Memory B cell (primary cell): ENCODE data around the gene CCS.
A peak's percentile ranks its signal among the peaks of the same experiment; 100 is the strongest.
"Not testable (repeated sequence)": the region's sequence is repeated elsewhere in the genome, so short reads cannot be mapped to it uniquely, and the experiment has no call there.

Experiments
- ATAC-seq: fragments of 150-1000 bp; cut with Tn5 transposase; 2 replicates; pipeline ENCODE4 v1.10.0; 2021; ENCODE audit warnings: low read depth, mild to moderate bottlenecking, moderate library complexity
- DNase-seq, 2 donors: peaks; one replicate each; pipeline ENCODE4 v3.0.0; 2022; ENCODE audit warnings: low spot score in 2 of 2
- H3K27ac Mint-ChIP-seq: one replicate; pipeline ENCODE4 v1.8.0; 2022; ENCODE audit warnings: mild to moderate bottlenecking, moderate library complexity, mixed read lengths
- H3K27me3 Mint-ChIP-seq: one replicate; pipeline ENCODE4 v1.8.0; 2022; ENCODE audit warnings: mixed read lengths
- H3K36me3 Mint-ChIP-seq: one replicate; pipeline ENCODE4 v1.8.0; 2022; ENCODE audit warnings: mild to moderate bottlenecking, mixed read lengths
- H3K4me1 Mint-ChIP-seq: one replicate; pipeline ENCODE4 v1.8.0; 2022; ENCODE audit warnings: mixed read lengths
- H3K4me3 Mint-ChIP-seq: one replicate; pipeline ENCODE4 v1.8.0; 2022; ENCODE audit warnings: mild to moderate bottlenecking, moderate library complexity, mixed read lengths
- H3K9me3 Mint-ChIP-seq: one replicate; pipeline ENCODE4 v1.8.0; 2022; ENCODE audit warnings: mixed read lengths

CCS gene

GRCh38 chr11:66592457-66593302 is at the start of gene CCS, which contains the start of gene CCDC87:
CCS (plus strand) TSS chr11:66593185; CDS start chr11:66593262, 77 bp downstream.
CCDC87 (minus strand) TSS chr11:66593063; CDS start chr11:66593015, 48 bp downstream.
- no peaks in the 10 kb centered on the region for H3K9me3 Mint-ChIP-seq
- DNase-seq: peak; percentile 94 to 97

DNA sequence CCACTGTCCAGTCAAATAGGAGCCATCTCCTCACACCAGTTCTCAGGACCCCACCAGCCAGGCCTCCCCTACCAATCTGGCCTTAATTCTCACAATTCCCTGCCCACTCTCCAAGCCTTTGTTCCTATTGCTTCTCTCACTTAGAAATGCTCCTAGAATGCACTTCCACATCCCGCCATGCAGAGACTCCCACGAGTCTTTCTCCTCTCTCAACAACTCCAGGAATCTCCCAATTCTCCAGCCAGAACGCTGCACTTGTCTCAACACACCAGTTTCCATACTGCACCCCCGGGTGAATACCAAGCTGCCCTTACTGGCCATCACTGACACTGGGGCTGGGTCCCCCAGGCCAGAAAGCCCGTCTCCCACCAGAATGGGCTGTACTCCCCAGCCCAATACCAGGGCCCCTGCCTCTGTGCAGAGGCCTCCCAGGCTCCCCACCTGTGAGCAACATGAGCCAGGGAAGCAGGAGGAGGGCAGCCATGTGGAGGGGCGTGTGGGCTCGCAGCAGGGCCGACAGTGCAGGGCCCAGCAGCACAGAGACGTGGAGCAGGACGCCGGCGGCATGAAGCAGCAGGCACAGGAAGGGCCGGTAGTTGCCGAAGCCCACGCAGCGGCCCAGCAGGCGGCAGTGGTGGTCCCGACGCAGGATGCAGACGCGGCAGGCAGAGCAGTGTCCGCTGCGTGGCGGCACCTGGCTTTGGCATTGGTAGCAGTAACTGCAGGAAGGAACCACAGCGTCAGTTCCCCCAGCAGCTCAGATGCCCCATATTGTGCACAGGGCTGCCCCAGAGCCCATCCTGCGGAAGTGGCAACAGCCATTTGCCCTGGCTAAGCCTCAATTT is 49.5 kb upstream of the CCS start:
- no peaks in the 10 kb centered on the region for H3K27me3 Mint-ChIP-seq
- ATAC-seq: peak; percentile 73
- H3K27ac Mint-ChIP-seq: peak overlapping the region; percentile 84
- no peaks in the 10 kb centered on the region for H3K9me3 Mint-ChIP-seq
- peaks cover 19% of the 10 kb centered on the region for H3K36me3 Mint-ChIP-seq
- H3K4me3 Mint-ChIP-seq: peak overlapping the region; percentile 67
- peak; percentile 57 to 65 for DNase-seq
- H3K4me1 Mint-ChIP-seq: peaks cover 24% of the 10 kb centered on the region

More at GRCh38 chr11:66592457-66593302, at the start of gene CCS, which contains the start of gene CCDC87:
- no peaks in the 10 kb centered on the region for H3K27me3 Mint-ChIP-seq
- ATAC-seq: peak; percentile 95
- peaks cover 22% of the 10 kb centered on the region for H3K4me1 Mint-ChIP-seq
- peak within 1 kb of the TSS; percentile 99 for H3K4me3 Mint-ChIP-seq
- H3K36me3 Mint-ChIP-seq: no peaks in the 10 kb centered on the region
- H3K27ac Mint-ChIP-seq: peak within 1 kb of the TSS; percentile 95

DNA sequence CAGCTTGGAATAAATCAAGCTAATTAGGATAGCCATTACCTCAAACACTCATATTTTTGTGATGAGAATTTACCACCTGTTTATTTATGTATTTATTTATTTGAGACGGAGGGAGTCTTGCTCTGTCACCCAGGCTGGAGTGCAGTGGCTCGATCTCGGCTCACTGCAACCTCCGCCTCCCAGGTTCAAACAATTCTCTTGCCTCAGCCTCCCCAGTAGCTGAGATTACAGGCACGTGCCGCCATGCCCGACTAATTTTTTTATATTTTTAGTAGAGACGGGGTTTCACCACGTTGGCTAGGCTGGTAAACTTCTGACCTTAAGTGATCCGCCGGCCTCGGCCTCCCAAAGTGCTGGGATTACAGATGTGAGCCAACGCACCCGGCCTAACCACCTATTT is 48.0 kb upstream of the CCS start:
- peaks cover 24% of the 10 kb centered on the region for H3K4me1 Mint-ChIP-seq
- peak overlapping the region; percentile 77 for H3K27ac Mint-ChIP-seq
- DNase-seq, ATAC-seq, H3K27me3 Mint-ChIP-seq, H3K9me3 Mint-ChIP-seq: not testable (repeated sequence)
- peaks cover 16% of the 10 kb centered on the region for H3K36me3 Mint-ChIP-seq
- H3K4me3 Mint-ChIP-seq: peak overlapping the region; percentile 86

- Mint-ChIP-seq H3K4me3 (peak within 1 kb of the TSS; percentile 86), H3K4me1 (peaks cover 24% of the 10 kb centered on the region), H3K36me3 (peaks cover 14% of the 10 kb centered on the region), H3K9me3 (no peaks in the 10 kb centered on the region), H3K27me3 (no peaks in the 10 kb centered on the region), H3K27ac (peak within 1 kb of the TSS; percentile 77)
- ATAC-seq (peak; percentile 77), DNase-seq (peak; percentile 82 to 85)
Observed at GRCh38 chr11:66545701-66546367, 47.2 kb upstream of the CCS start, which contains the start of gene ZDHHC24. ZDHHC24 (minus strand) TSS chr11:66546048; CDS start chr11:66546003, 45 bp downstream.

- ATAC-seq: no peak
Observed at GRCh38 chr11:66546368-66546965, 46.5 kb upstream of the CCS start, which contains the start of gene ACTN3. ACTN3 (plus strand) TSS chr11:66546903; CDS start chr11:66546938, 35 bp downstream.

GRCh38 chr11:66546966-66547661 is 45.9 kb upstream of the CCS start:
- peaks cover 24% of the 10 kb centered on the region for H3K4me1 Mint-ChIP-seq
- H3K27ac Mint-ChIP-seq: peak overlapping the region; percentile 19
- no peak for ATAC-seq
- H3K27me3 Mint-ChIP-seq: no peaks in the 10 kb centered on the region
- peaks cover 6% of the 10 kb centered on the region for H3K36me3 Mint-ChIP-seq
- H3K4me3 Mint-ChIP-seq: peak overlapping the region; percentile 86
- DNase-seq: no peak
- no peaks in the 10 kb centered on the region for H3K9me3 Mint-ChIP-seq

More at GRCh38 chr11:66546368-66546965, 46.5 kb upstream of the CCS start, which contains the start of gene ACTN3:
- no peaks in the 10 kb centered on the region for H3K9me3 Mint-ChIP-seq
- peak within 1 kb of the TSS; percentile 86 for H3K4me3 Mint-ChIP-seq
- H3K4me1 Mint-ChIP-seq: peaks cover 24% of the 10 kb centered on the region
- DNase-seq: no peak
- H3K27ac Mint-ChIP-seq: peak within 1 kb of the TSS; percentile 19
- no peaks in the 10 kb centered on the region for H3K27me3 Mint-ChIP-seq
- H3K36me3 Mint-ChIP-seq: peaks cover 12% of the 10 kb centered on the region

- Mint-ChIP-seq H3K36me3 (peaks cover under 1% of the 10 kb centered on the region), H3K4me1 (peaks cover 18% of the 10 kb centered on the region), H3K9me3 (no peaks in the 10 kb centered on the region), H3K27ac (no peak overlapping the region), H3K27me3 (no peaks in the 10 kb centered on the region), H3K4me3 (no peak overlapping the region)
- ATAC-seq (no peak), DNase-seq (no peak)
Observed at GRCh38 chr11:66547662-66548009, 45.3 kb upstream of the CCS start.

- H3K27ac Mint-ChIP-seq: no peak overlapping the region
- no peaks in the 10 kb centered on the region for H3K9me3 Mint-ChIP-seq
- H3K4me1 Mint-ChIP-seq: peaks cover 18% of the 10 kb centered on the region
- no peak overlapping the region for H3K4me3 Mint-ChIP-seq
- no peaks in the 10 kb centered on the region for H3K27me3 Mint-ChIP-seq
- ATAC-seq (no peak), DNase-seq (no peak)
- no peaks in the 10 kb centered on the region for H3K36me3 Mint-ChIP-seq
Observed at GRCh38 chr11:66548041-66548440, 44.9 kb upstream of the CCS start.

DNA sequence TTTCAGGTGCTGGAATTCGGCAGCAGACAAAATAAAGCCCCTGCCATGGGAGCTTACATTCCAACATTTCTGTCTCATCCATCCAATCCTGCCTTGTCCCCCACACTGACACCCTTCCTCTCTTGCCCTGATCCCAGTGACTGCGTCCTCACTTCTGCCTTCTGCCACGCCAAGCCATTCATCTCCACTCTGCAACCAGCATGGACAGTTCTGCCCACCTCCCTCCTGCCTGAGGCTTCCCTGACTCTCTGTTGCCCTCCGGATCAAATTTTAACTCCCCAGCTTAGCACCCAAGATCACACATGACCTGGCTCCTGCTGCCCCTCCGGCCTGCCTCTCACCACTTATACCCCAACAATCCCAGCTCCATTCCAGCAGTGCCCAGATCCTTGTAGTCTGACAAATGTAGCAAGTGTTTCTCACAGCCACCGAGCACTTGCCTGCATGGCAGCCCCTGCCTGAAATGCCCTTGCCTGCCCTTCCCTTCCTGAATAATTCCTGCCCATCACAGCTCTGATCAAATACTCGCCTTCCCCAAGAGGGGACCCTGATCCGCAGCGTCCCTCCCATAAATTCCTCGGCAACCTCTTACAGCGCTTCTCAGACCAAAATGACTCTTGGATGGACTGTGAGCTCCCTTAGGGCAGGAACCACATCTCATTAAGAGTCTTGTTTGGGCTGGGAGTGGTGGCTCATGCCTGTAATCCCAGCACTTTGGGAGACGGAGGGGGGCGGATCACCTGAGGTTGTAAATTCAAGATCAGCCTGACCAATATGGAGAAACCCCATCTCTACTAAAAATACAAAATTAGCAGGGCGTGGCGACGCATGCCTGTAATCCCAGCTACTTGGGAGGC is 44.0 kb upstream of the CCS start:
- H3K4me3 Mint-ChIP-seq: peak overlapping the region; percentile 1
- H3K36me3 Mint-ChIP-seq: no peaks in the 10 kb centered on the region
- no peaks in the 10 kb centered on the region for H3K9me3 Mint-ChIP-seq
- H3K27me3 Mint-ChIP-seq: no peaks in the 10 kb centered on the region
- no peak for DNase-seq
- no peak overlapping the region for H3K27ac Mint-ChIP-seq
- no peak for ATAC-seq
- peaks cover 8% of the 10 kb centered on the region for H3K4me1 Mint-ChIP-seq

- Mint-ChIP-seq H3K27me3 (no peaks in the 10 kb centered on the region), H3K36me3 (no peaks in the 10 kb centered on the region), H3K9me3 (no peaks in the 10 kb centered on the region), H3K4me1 (peaks cover 4% of the 10 kb centered on the region), H3K27ac (no peak overlapping the region), H3K4me3 (no peak overlapping the region)
- DNase-seq (no peak), ATAC-seq (no peak)
Observed at GRCh38 chr11:66549696-66550095, 43.3 kb upstream of the CCS start.

GRCh38 chr11:66550887-66551286 is 42.1 kb upstream of the CCS start:
- Mint-ChIP-seq H3K4me1 (no peaks in the 10 kb centered on the region), H3K27me3 (no peaks in the 10 kb centered on the region), H3K4me3 (no peak overlapping the region), H3K36me3 (no peaks in the 10 kb centered on the region), H3K27ac (no peak overlapping the region), H3K9me3 (no peaks in the 10 kb centered on the region)
- ATAC-seq (no peak), DNase-seq (no peak)

DNA sequence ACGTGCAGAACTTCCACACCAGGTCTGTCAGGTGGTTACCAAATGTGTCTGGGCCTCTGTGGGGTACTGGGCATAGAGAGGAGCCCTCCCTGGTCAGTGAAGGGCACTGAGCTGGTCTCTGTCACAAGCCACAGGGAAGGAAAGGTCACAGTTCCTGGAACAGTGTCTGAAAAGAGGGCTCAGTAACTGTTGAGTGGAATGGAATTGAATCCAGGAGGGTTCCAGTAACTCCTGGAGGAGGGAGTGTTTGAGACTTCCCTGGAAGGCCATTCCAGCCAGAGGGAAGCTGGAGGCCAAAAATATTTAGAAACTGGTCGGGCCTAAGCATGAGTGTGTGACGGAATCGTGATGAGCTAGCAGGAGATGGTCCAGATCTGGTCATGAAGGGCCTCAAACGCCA is 38.4 kb upstream of the CCS start:
- Mint-ChIP-seq H3K4me1 (no peaks in the 10 kb centered on the region), H3K27me3 (peaks cover 9% of the 10 kb centered on the region), H3K36me3 (no peaks in the 10 kb centered on the region), H3K9me3 (no peaks in the 10 kb centered on the region), H3K27ac (no peak overlapping the region), H3K4me3 (no peak overlapping the region)
- ATAC-seq (no peak), DNase-seq (no peak)
